GM12878 (cell line): ENCODE measurements around the gene CD2AP. TPM values are rescaled to one million over a fixed set of nuclear protein-coding genes. Genes with fewer than 3 reads are reported as not detected.

Experiments used
- ATAC-seq: fragments of 200-7000 bp; cut with Tn5 transposase; 3 replicates; pipeline ENCODE4 v1.9.1; 2020; ENCODE audit warnings: mild to moderate bottlenecking, moderate library complexity
- BruUV-seq: library from RNA; stranded (reverse); fragments of 400-500 nt; replicated peaks from 2 replicates; lab custom pipeline; 2021; lab: Mats Ljungman, UMichigan
- CTCF ChIA-PET: fragments of 300-600 bp; sonication (Branson Sonifier 250); formaldehyde crosslinking; extraction: SDS; loops from one replicate; lab custom pipeline; 2021; ENCODE audit warnings: inconsistent platforms; lab: Yijun Ruan, JAX
- POLR2A ChIA-PET: fragments of 350-600 bp; formaldehyde crosslinking; extraction: SDS; loops from one replicate; lab custom pipeline; 2021; ENCODE audit warnings: inconsistent platforms; lab: Charles Lee
- RAD21 ChIA-PET: fragments of 300-600 bp; sonication (Branson Sonifier 250); formaldehyde crosslinking; loops from one replicate; lab custom pipeline; 2023; ENCODE audit warnings: antibody characterized with exemption; ENCODE audit not compliant: unreplicated experiment; lab: Charles Lee
- SMC1A ChIA-PET: fragments of 300-600 bp; sonication (Branson Sonifier 250); formaldehyde crosslinking; loops from one replicate; lab custom pipeline; 2023; ENCODE audit not compliant: unreplicated experiment, uncharacterized antibody; lab: Charles Lee
- DNase-seq: peaks from one replicate; pipeline ENCODE4 v3.0.0-alpha.2; 2011; ENCODE audit warnings: low read depth, low spot score
- FAIRE-seq: peaks from 3 replicates; lab custom pipeline; 2011; peaks lifted over from hg19 to GRCh38; lab: Jason Lieb, UNC
- H2AFZ ChIP-seq: 2 replicates; pipeline ENCODE4 v1.6.0; 2011; ENCODE audit warnings: low read depth, low read length, control low read depth; ENCODE audit not compliant: control insufficient read depth
- H3K27ac ChIP-seq: 2 replicates; pipeline ENCODE4 v1.5.1; 2011; ENCODE audit warnings: control low read depth; ENCODE audit not compliant: control insufficient read depth, insufficient read depth
- H3K27me3 ChIP-seq, 2 experiments: replicated peaks in 1 of 2; 2 replicates each; pipeline versions ENCODE4 v1.6.0 to v1.6.1; 2011; ENCODE audit warnings: low read length in 1 of 2; ENCODE audit not compliant: control insufficient read depth in 2 of 2, insufficient read depth in 2 of 2
- H3K36me3 ChIP-seq, 2 experiments: 2 replicates each; pipeline ENCODE4 v1.5.1; 2011; ENCODE audit warnings: low read length in 1 of 2; ENCODE audit not compliant: control insufficient read depth in 2 of 2, insufficient read depth in 2 of 2
- H3K4me1 ChIP-seq: 2 replicates; pipeline ENCODE4 v1.6.1; 2011; ENCODE audit warnings: mild to moderate bottlenecking, low read length, moderate library complexity, mixed read lengths; ENCODE audit not compliant: control insufficient read depth, insufficient read depth
- H3K4me2 ChIP-seq: 2 replicates; pipeline ENCODE4 v1.6.0; 2011; ENCODE audit warnings: control low read depth; ENCODE audit not compliant: control insufficient read depth, insufficient read depth
- H3K4me3 ChIP-seq: fragments of 200-600 bp; sonication (generic); 2 replicates; pipeline ENCODE4 v1.5.1; 2016
- H3K79me2 ChIP-seq: 2 replicates; pipeline ENCODE4 v1.6.0; 2011; ENCODE audit warnings: low read length; ENCODE audit not compliant: control insufficient read depth, insufficient read depth
- H3K9ac ChIP-seq: 2 replicates; pipeline ENCODE4 v1.8.0; 2011; ENCODE audit warnings: low read length, control low read depth, mixed read lengths; ENCODE audit not compliant: control insufficient read depth, insufficient read depth
- H3K9me3 ChIP-seq: replicated peaks from 3 replicates; pipeline ENCODE4 v1.5.1; 2011; ENCODE audit warnings: mild to moderate bottlenecking, low read length; ENCODE audit not compliant: control insufficient read depth, insufficient read depth
- H4K20me1 ChIP-seq: 2 replicates; pipeline ENCODE4 v1.6.0; 2011; ENCODE audit not compliant: control insufficient read depth, insufficient read depth
- CBFB ChIP-seq: IDR thresholded peaks from 2 replicates; pipeline ENCODE4 v1.6.1; 2016; ENCODE audit warnings: antibody characterized with exemption, low read depth
- CHD4 ChIP-seq: fragments of 200-600 bp; sonication (generic); IDR thresholded peaks from 2 replicates; pipeline ENCODE4 v1.6.1; 2016; ENCODE audit warnings: mild to moderate bottlenecking
- IKZF2 ChIP-seq, 2 experiments: fragments of 450-650 bp; IDR thresholded peaks; 2 replicates each; pipeline ENCODE4 v1.6.1; 2017; ENCODE audit warnings: mild to moderate bottlenecking in 2 of 2, moderate library complexity in 2 of 2
- NR2F1 ChIP-seq: fragments of 450-650 bp; conservative IDR thresholded peaks from 2 replicates; pipeline ENCODE4 v1.6.1; 2017; ENCODE audit warnings: mild to moderate bottlenecking
- PML ChIP-seq: IDR thresholded peaks from 2 replicates; pipeline ENCODE4 v1.6.1; 2012; ENCODE audit warnings: low read length, inconsistent platforms
- RAD51 ChIP-seq: fragments of 450-650 bp; IDR thresholded peaks from 2 replicates; pipeline ENCODE4 v1.6.1; 2016; ENCODE audit warnings: moderate library complexity, mild to moderate bottlenecking, inconsistent platforms
- RFX5 ChIP-seq: IDR thresholded peaks from 2 replicates; pipeline ENCODE4 v1.6.1; 2011; ENCODE audit warnings: low read depth, low read length, improper control_type of control experiment
- SP1 ChIP-seq: IDR thresholded peaks from one replicate; pipeline ENCODE4 v1.6.1; 2011; ENCODE audit warnings: low read depth, low read length
- ZNF622 ChIP-seq: fragments of 450-650 bp; IDR thresholded peaks from 2 replicates; pipeline ENCODE4 v1.6.1; 2017; ENCODE audit warnings: mild to moderate bottlenecking, inconsistent platforms
- WGBS: methylation state at CpG from one replicate; pipeline ENCODE4 v1.1.6; 2016; ENCODE audit warnings: low lambda C conversion rate; ENCODE audit not compliant: insufficient replicate concordance, insufficient coverage; ENCODE audit errors: missing lambda C conversion rate; 5-methylcytosine and 5-hydroxymethylcytosine counted together
- in situ Hi-C: fragments of 300-500 bp; cut with MboI; formaldehyde crosslinking; loops from 9 replicates; pipeline ENCODE4 v1.14.3; 2018; ENCODE audit warnings: mixed read lengths
- intact Hi-C: fragments of 100-400 bp; cut with micrococcal nuclease; formaldehyde crosslinking; loops from one replicate; pipeline ENCODE4 v1.14.2; 2022; ENCODE audit not compliant: unreplicated experiment
- polyA plus RNA-seq, 11 experiments: library from polyadenylated mRNA; depleted of rRNA in 4 of 11; unstranded in 6 of 11; stranded (reverse) in 5 of 11; fragments of >200 nt; fragmentation: Nextera tagmentation in 4 of 11; fragmentation: Illumina TruSeq in 1 of 11; extraction: Ambion mirVana in 4 of 11; extraction: Trizol in 1 of 11; gene quantifications; 1 replicate in 1 of 11; 2 replicates in 10 of 11; pipeline versions ENCODE4 v1.2.1 to v1.2.3, GENCODE V29; 2011 to 2016; ENCODE audit warnings: inconsistent platforms in 2 of 11, missing spikeins in 2 of 11, low read depth in 1 of 11
- total RNA-seq, 4 experiments: library from RNA; depleted of rRNA in 3 of 4; stranded (reverse); fragments of >200 nt in 3 of 4; fragmentation: Illumina TruSeq in 1 of 4; extraction: Trizol in 1 of 4; gene quantifications; 2 replicates each; pipeline versions ENCODE4 v1.2.1 to v1.2.3, GENCODE V29; 2013 to 2021
- TF ChIP-seq, protein P1 (sequence below): fragments of 450-650 bp; IDR thresholded peaks from 2 replicates; pipeline ENCODE4 v1.6.1; 2016; ENCODE audit warnings: mild to moderate bottlenecking
- TF ChIP-seq, protein P2 (sequence below), 3 experiments: IDR thresholded peaks in 2 of 3; conservative IDR thresholded peaks in 1 of 3; 2 replicates each; pipeline ENCODE4 v1.5.1; 2011; ENCODE audit warnings: low read depth in 3 of 3, low read length in 3 of 3, mild to moderate bottlenecking in 3 of 3, control low read depth in 2 of 3, moderate library complexity in 2 of 3, inconsistent platforms in 1 of 3, mixed read lengths in 1 of 3; ENCODE audit not compliant: control insufficient read depth in 2 of 3, insufficient read depth in 1 of 3; ENCODE audit errors: extremely low read depth in 1 of 3
- TF ChIP-seq, protein P3 (sequence below): fragments of 450-650 bp; IDR thresholded peaks from 2 replicates; pipeline ENCODE4 v1.6.1; 2017; ENCODE audit warnings: mild to moderate bottlenecking
- TF ChIP-seq, protein P4 (sequence below): fragments of 150-350 bp; IDR thresholded peaks from 2 replicates; pipeline ENCODE4 v1.6.1; 2014; ENCODE audit warnings: mild to moderate bottlenecking, low read depth, low read length

Gene CD2AP
- total and polyA plus RNA-seq, 10 of the 15 experiments (the other 5 are each of a cell fraction or from before 2014, with no cell fraction given), result 5.4 to 46.6 (median 20.9) TPM

DNA sequence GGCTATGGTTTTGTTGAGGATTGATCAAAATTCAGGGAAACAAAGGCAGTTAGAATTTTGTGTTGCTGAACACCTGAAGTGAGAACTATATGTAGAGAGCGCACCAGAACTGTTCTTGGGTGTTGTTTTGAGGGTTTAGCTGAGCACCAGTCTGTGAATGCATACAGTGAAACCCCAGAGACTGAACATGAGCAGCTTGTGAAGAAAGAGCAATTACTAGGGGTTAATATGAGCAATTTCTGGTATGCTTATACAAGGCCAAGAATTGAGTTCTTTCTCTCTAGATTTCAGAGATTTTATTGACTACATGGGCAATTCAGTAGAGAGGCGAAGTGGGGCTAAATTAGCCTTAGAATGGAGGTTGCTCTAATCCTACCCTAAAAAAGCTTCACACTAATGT, 93.9 kb downstream of the CD2AP start:
- H3K4me2 ChIP-seq, result no peak overlapping the region
- no peaks in the 10 kb centered on the region for H3K27me3 ChIP-seq
- no peak for TF ChIP-seq PML
- TF ChIP-seq CBFB, result no peak
- no peak for TF ChIP-seq CHD4
- no peak for TF ChIP-seq RAD51
- TF ChIP-seq, protein P1, sequence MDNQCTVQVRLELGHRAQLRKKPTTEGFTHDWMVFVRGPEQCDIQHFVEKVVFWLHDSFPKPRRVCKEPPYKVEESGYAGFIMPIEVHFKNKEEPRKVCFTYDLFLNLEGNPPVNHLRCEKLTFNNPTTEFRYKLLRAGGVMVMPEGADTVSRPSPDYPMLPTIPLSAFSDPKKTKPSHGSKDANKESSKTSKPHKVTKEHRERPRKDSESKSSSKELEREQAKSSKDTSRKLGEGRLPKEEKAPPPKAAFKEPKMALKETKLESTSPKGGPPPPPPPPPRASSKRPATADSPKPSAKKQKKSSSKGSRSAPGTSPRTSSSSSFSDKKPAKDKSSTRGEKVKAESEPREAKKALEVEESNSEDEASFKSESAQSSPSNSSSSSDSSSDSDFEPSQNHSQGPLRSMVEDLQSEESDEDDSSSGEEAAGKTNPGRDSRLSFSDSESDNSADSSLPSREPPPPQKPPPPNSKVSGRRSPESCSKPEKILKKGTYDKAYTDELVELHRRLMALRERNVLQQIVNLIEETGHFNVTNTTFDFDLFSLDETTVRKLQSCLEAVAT, result no peak
- TF ChIP-seq SP1, result no peak
- TF ChIP-seq IKZF2 (IDR thresholded peaks at IDR 0.05), result no peak
- TF ChIP-seq RFX5, result no peak
- TF ChIP-seq, protein P2, sequence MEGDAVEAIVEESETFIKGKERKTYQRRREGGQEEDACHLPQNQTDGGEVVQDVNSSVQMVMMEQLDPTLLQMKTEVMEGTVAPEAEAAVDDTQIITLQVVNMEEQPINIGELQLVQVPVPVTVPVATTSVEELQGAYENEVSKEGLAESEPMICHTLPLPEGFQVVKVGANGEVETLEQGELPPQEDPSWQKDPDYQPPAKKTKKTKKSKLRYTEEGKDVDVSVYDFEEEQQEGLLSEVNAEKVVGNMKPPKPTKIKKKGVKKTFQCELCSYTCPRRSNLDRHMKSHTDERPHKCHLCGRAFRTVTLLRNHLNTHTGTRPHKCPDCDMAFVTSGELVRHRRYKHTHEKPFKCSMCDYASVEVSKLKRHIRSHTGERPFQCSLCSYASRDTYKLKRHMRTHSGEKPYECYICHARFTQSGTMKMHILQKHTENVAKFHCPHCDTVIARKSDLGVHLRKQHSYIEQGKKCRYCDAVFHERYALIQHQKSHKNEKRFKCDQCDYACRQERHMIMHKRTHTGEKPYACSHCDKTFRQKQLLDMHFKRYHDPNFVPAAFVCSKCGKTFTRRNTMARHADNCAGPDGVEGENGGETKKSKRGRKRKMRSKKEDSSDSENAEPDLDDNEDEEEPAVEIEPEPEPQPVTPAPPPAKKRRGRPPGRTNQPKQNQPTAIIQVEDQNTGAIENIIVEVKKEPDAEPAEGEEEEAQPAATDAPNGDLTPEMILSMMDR (IDR thresholded peaks at IDR 0.05 in 2 of 3, conservative IDR thresholded peaks at IDR 0.05 in 1 of 3; ENCODE audit: control insufficient read depth in 2 of 3, extremely low read depth in 1 of 3, insufficient read depth in 1 of 3, low read depth in 3 of 3, low read length in 3 of 3), result no peak
- TF ChIP-seq, protein P3, sequence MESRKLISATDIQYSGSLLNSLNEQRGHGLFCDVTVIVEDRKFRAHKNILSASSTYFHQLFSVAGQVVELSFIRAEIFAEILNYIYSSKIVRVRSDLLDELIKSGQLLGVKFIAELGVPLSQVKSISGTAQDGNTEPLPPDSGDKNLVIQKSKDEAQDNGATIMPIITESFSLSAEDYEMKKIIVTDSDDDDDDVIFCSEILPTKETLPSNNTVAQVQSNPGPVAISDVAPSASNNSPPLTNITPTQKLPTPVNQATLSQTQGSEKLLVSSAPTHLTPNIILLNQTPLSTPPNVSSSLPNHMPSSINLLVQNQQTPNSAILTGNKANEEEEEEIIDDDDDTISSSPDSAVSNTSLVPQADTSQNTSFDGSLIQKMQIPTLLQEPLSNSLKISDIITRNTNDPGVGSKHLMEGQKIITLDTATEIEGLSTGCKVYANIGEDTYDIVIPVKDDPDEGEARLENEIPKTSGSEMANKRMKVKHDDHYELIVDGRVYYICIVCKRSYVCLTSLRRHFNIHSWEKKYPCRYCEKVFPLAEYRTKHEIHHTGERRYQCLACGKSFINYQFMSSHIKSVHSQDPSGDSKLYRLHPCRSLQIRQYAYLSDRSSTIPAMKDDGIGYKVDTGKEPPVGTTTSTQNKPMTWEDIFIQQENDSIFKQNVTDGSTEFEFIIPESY, result no peak
- no peak for TF ChIP-seq ZNF622
- no peak for TF ChIP-seq NR2F1
- TF ChIP-seq, protein P4, sequence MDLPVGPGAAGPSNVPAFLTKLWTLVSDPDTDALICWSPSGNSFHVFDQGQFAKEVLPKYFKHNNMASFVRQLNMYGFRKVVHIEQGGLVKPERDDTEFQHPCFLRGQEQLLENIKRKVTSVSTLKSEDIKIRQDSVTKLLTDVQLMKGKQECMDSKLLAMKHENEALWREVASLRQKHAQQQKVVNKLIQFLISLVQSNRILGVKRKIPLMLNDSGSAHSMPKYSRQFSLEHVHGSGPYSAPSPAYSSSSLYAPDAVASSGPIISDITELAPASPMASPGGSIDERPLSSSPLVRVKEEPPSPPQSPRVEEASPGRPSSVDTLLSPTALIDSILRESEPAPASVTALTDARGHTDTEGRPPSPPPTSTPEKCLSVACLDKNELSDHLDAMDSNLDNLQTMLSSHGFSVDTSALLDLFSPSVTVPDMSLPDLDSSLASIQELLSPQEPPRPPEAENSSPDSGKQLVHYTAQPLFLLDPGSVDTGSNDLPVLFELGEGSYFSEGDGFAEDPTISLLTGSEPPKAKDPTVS, result no peak
- SMC1A ChIA-PET, result interaction anchor here (0.8 to 1.2 kb wide), 2 partner anchors 83 to 92 kb away, joined by 3 to 4 read pairs; no protein-coding TSS in a partner anchor
- CTCF ChIA-PET, result interaction anchor here (0.8 kb wide), 1 partner anchor 157 kb away, joined by 3 read pairs; no protein-coding TSS in a partner anchor
- no peak overlapping the region for H3K9ac ChIP-seq
- H3K4me3 ChIP-seq, result no peak overlapping the region
- DNase-seq (no peak), ATAC-seq (no peak; the same call in 2 of the 3 replicates), FAIRE-seq (no peak)
- H3K79me2 ChIP-seq, result no peaks in the 10 kb centered on the region; the same call in none of the 2 replicates
- no peaks in the 10 kb centered on the region for H3K4me1 ChIP-seq
- intact Hi-C loops, result no loop called here
- no peak overlapping the region for H3K27ac ChIP-seq
- in situ Hi-C loops, result no loop called here
- no peaks in the 10 kb centered on the region for H4K20me1 ChIP-seq
- H3K36me3 ChIP-seq, result peaks cover 0 to 2% of the 10 kb centered on the region in 2 experiments; a peak in 2 of 4 replicates
- H2AFZ ChIP-seq, result no peak overlapping the region
- 100% methylated on average over 2 of the region's 2 CpGs for WGBS
- POLR2A ChIA-PET, result no interaction called here
- H3K9me3 ChIP-seq, result no peaks in the 10 kb centered on the region; the same call in 2 of the 3 replicates
- RAD21 ChIA-PET, result no interaction called here
- no TSS peak for BruUV-seq
